CD14-positive monocyte (primary cell): ENCODE data around the gene OLIG2. TPM values are rescaled to one million over a fixed set of nuclear protein-coding genes. Genes with fewer than 3 reads are reported as not detected.
A peak's percentile ranks its signal among the peaks of the same experiment; 100 is the strongest.

ENCODE experiments used
- DNase-seq, 3 donors: peaks; one replicate each; pipeline ENCODE4 v3.0.0-alpha.2; 2011 to 2022
- H2AFZ ChIP-seq: 2 replicates; pipeline ENCODE4 v1.6.0; 2012; ENCODE audit warnings: mild to moderate bottlenecking, low read depth, low read length, inconsistent platforms; ENCODE audit not compliant: insufficient read depth, poor library complexity, severe bottlenecking
- H3K27ac ChIP-seq, 2 donors: 1 replicate in 1 of 2; 2 replicates in 1 of 2; pipeline ENCODE4 v1.5.1; 2012 to 2013; ENCODE audit warnings: low read length in 2 of 2, control low read depth in 1 of 2, inconsistent platforms in 1 of 2, low read depth in 1 of 2, mild to moderate bottlenecking in 1 of 2
- H3K27me3 ChIP-seq, 2 donors: one replicate each; pipeline versions ENCODE4 v1.6.0 to v1.6.1; 2011 to 2013; ENCODE audit warnings: low read length in 2 of 2; ENCODE audit not compliant: control insufficient read depth in 2 of 2, insufficient read depth in 2 of 2
- H3K36me3 ChIP-seq, 2 donors: replicated peaks in 1 of 2; 1 replicate in 1 of 2; 2 replicates in 1 of 2; pipeline versions ENCODE4 v1.5.1 to v1.6.1; 2012 to 2013; ENCODE audit warnings: low read length in 2 of 2, control low read depth in 1 of 2, inconsistent platforms in 1 of 2, mild to moderate bottlenecking in 1 of 2; ENCODE audit not compliant: insufficient read depth in 2 of 2, control insufficient read depth in 1 of 2
- H3K4me1 ChIP-seq, 2 donors: 1 replicate in 1 of 2; 2 replicates in 1 of 2; pipeline versions ENCODE4 v1.5.1 to v1.6.1; 2012 to 2013; ENCODE audit warnings: low read length in 2 of 2, control low read depth in 1 of 2, inconsistent platforms in 1 of 2, mild to moderate bottlenecking in 1 of 2, moderate library complexity in 1 of 2; ENCODE audit not compliant: insufficient read depth in 2 of 2, control insufficient read depth in 1 of 2
- H3K4me2 ChIP-seq: replicated peaks from 2 replicates; pipeline ENCODE3; 2012; ENCODE audit warnings: low read length, moderate library complexity, mild to moderate bottlenecking; ENCODE audit not compliant: poor library complexity, severe bottlenecking; ENCODE audit errors: extremely low read depth
- H3K4me3 ChIP-seq, 3 experiments: fragments of 200-600 bp in 1 of 3; sonication (generic) in 1 of 3; replicated peaks in 1 of 3; 1 replicate in 2 of 3; 2 replicates in 1 of 3; pipeline ENCODE4 v1.5.1; 2011 to 2013; ENCODE audit warnings: low read length in 3 of 3, mild to moderate bottlenecking in 3 of 3, control low read depth in 2 of 3, low read depth in 2 of 3, inconsistent platforms in 1 of 3, moderate library complexity in 1 of 3
- H3K79me2 ChIP-seq: 2 replicates; pipeline ENCODE4 v1.6.0; 2012; ENCODE audit warnings: mild to moderate bottlenecking, control low read depth, inconsistent platforms, low read length, moderate library complexity; ENCODE audit not compliant: insufficient read depth
- H3K9ac ChIP-seq: 2 replicates; pipeline ENCODE4 v1.6.0; 2017; ENCODE audit warnings: low read length, mild to moderate bottlenecking; ENCODE audit not compliant: insufficient read depth, poor library complexity, severe bottlenecking
- H3K9me3 ChIP-seq, 2 donors: replicated peaks in 1 of 2; 1 replicate in 1 of 2; 2 replicates in 1 of 2; pipeline versions ENCODE4 v1.5.1 to v1.6.1; 2012 to 2013; ENCODE audit warnings: low read length in 2 of 2, control low read depth in 1 of 2; ENCODE audit not compliant: control insufficient read depth in 1 of 2, insufficient read depth in 1 of 2
- H4K20me1 ChIP-seq: 2 replicates; pipeline ENCODE4 v1.6.0; 2012; ENCODE audit warnings: mild to moderate bottlenecking, low read length, control low read depth, moderate library complexity; ENCODE audit not compliant: insufficient read depth
- H3K27ac Mint-ChIP-seq, 7 donors: one replicate each; pipeline ENCODE4 v1.8.0; 2020; ENCODE audit warnings: mild to moderate bottlenecking in 7 of 7, mixed read lengths in 7 of 7, moderate library complexity in 6 of 7, inconsistent platforms in 2 of 7
- H3K27me3 Mint-ChIP-seq, 3 donors: one replicate each; pipeline ENCODE4 v1.8.0; 2021 to 2022; ENCODE audit warnings: low read depth in 3 of 3, mild to moderate bottlenecking in 3 of 3, mixed read lengths in 3 of 3, moderate library complexity in 3 of 3, inconsistent platforms in 1 of 3
- H3K36me3 Mint-ChIP-seq, 2 donors: one replicate each; pipeline ENCODE4 v1.8.0; 2020; ENCODE audit warnings: mixed read lengths in 2 of 2, inconsistent platforms in 1 of 2, mild to moderate bottlenecking in 1 of 2
- H3K4me1 Mint-ChIP-seq: one replicate; pipeline ENCODE4 v1.8.0; 2020; ENCODE audit warnings: mild to moderate bottlenecking, mixed read lengths
- H3K4me3 Mint-ChIP-seq, 2 donors: one replicate each; pipeline ENCODE4 v1.8.0; 2020; ENCODE audit warnings: mild to moderate bottlenecking in 2 of 2, mixed read lengths in 2 of 2, moderate library complexity in 1 of 2
- H3K9me3 Mint-ChIP-seq, 7 donors: one replicate each; pipeline ENCODE4 v1.8.0; 2020 to 2022; ENCODE audit warnings: mixed read lengths in 7 of 7, mild to moderate bottlenecking in 6 of 7, moderate library complexity in 6 of 7, inconsistent platforms in 2 of 7
- WGBS: methylation state at CpG from one replicate; pipeline ENCODE4 v1.1.5; 2013; ENCODE audit warnings: missing lambda C conversion rate; ENCODE audit not compliant: insufficient coverage; 5-methylcytosine and 5-hydroxymethylcytosine counted together
- intact Hi-C, 2 donors: fragments of 100-400 bp; cut with micrococcal nuclease; formaldehyde crosslinking; loops; one replicate each; pipeline versions ENCODE4 v1.15.0 to v1.15.1; 2023
- polyA plus RNA-seq, 3 donors: library from polyadenylated mRNA; depleted of rRNA in 1 of 3; unstranded in 2 of 3; stranded (reverse) in 1 of 3; fragments of 300-500 nt in 2 of 3; fragments of >200 nt in 1 of 3; fragmentation: Illumina TruSeq in 2 of 3; gene quantifications; 1 replicate in 2 of 3; 2 replicates in 1 of 3; pipeline ENCODE4 v1.2.3, GENCODE V29; 2012 to 2021
- TF ChIP-seq, protein P1 (sequence below): fragments of 200-600 bp; IDR thresholded peaks from one replicate; pipeline ENCODE4 v1.8.0; 2022; ENCODE audit warnings: antibody characterized with exemption, mild to moderate bottlenecking

Gene OLIG2
- polyA plus RNA-seq, 3 donors: 0.20 TPM; not detected in 2

GRCh38 chr21:32993894-32994293 is 31.8 kb upstream of the OLIG2 start:
- H3K4me3 ChIP-seq: no peak overlapping the region
- Mint-ChIP-seq H3K9me3 (peaks cover 0 to 14% (median 4%) of the 10 kb centered on the region in 7 donors), H3K36me3 (peaks cover 4 to 5% of the 10 kb centered on the region in 2 donors), H3K27me3 (peaks cover 22 to 30% (median 24%) of the 10 kb centered on the region in 3 donors), H3K4me1 (peaks cover 6% of the 10 kb centered on the region), H3K27ac (peak overlapping the region in 1 of 7 donors; percentile 33), H3K4me3 (peak overlapping the region in 1 of 2 donors; percentile 4)
- H3K4me2 ChIP-seq: no peak overlapping the region
- no peak for DNase-seq
- TF ChIP-seq, protein P1, sequence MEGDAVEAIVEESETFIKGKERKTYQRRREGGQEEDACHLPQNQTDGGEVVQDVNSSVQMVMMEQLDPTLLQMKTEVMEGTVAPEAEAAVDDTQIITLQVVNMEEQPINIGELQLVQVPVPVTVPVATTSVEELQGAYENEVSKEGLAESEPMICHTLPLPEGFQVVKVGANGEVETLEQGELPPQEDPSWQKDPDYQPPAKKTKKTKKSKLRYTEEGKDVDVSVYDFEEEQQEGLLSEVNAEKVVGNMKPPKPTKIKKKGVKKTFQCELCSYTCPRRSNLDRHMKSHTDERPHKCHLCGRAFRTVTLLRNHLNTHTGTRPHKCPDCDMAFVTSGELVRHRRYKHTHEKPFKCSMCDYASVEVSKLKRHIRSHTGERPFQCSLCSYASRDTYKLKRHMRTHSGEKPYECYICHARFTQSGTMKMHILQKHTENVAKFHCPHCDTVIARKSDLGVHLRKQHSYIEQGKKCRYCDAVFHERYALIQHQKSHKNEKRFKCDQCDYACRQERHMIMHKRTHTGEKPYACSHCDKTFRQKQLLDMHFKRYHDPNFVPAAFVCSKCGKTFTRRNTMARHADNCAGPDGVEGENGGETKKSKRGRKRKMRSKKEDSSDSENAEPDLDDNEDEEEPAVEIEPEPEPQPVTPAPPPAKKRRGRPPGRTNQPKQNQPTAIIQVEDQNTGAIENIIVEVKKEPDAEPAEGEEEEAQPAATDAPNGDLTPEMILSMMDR: no peak
- intact Hi-C loops: loop anchor here (1.0 to 5.0 kb wide), 3 partner anchors 27 to 133 kb away; no protein-coding TSS in a partner anchor
- no peaks in the 10 kb centered on the region for H3K4me1 ChIP-seq
- H3K9ac ChIP-seq: no peak overlapping the region
- no peak overlapping the region for H2AFZ ChIP-seq
- H4K20me1 ChIP-seq: no peaks in the 10 kb centered on the region
- H3K9me3 ChIP-seq: peaks cover 0 to 3% of the 10 kb centered on the region in 2 donors
- WGBS: 88% methylated on average over 2 of the region's 3 CpGs
- no peak overlapping the region for H3K27ac ChIP-seq
- no peaks in the 10 kb centered on the region for H3K36me3 ChIP-seq
- peaks cover 7 to 24% of the 10 kb centered on the region in 2 donors for H3K27me3 ChIP-seq
- H3K79me2 ChIP-seq: no peaks in the 10 kb centered on the region

DNA sequence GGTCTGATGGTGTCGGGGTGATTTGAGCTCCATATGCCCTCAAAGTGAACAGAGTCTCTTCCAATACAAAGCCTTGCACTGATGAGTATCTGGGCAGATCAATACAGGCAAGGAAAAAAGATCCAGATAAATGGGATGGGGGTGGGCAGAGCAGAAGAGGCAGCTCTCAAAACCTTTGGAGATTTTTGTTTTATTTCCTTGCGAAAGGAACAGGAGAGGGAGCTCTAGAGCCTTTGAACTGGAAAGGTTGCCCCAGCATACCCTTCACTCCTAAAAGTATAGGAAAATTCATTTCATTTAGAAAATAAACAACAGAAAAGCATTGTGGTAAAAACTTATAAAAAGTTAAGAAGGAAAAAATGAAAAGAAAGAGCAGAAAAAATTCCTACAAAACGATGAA is 31.4 kb upstream of the OLIG2 start:
- Histone ChIP-seq H3K9me3 (peaks cover 0 to 5% of the 10 kb centered on the region in 2 donors), H3K4me2 (no peak overlapping the region), H3K36me3 (no peaks in the 10 kb centered on the region), H2AFZ (no peak overlapping the region), H3K79me2 (no peaks in the 10 kb centered on the region), H3K4me1 (no peaks in the 10 kb centered on the region), H3K27ac (no peak overlapping the region), H3K4me3 (no peak overlapping the region), H3K27me3 (peaks cover 7 to 24% of the 10 kb centered on the region in 2 donors), H4K20me1 (no peaks in the 10 kb centered on the region), H3K9ac (no peak overlapping the region)
- no peak overlapping the region for H3K4me3 Mint-ChIP-seq
- peak; percentile 27 to 60 (median 52) for DNase-seq
- peaks cover 6% of the 10 kb centered on the region for H3K4me1 Mint-ChIP-seq
- no CpG with 5 or more reads among the region's 3 CpGs for WGBS
- TF ChIP-seq, protein P1: peak; percentile 78
- peaks cover 22 to 30% (median 24%) of the 10 kb centered on the region in 3 donors for H3K27me3 Mint-ChIP-seq
- H3K9me3 Mint-ChIP-seq: peaks cover 0 to 14% (median 4%) of the 10 kb centered on the region in 7 donors
- H3K27ac Mint-ChIP-seq: peak overlapping the region in 1 of 7 donors; percentile 33
- H3K36me3 Mint-ChIP-seq: peaks cover 4 to 5% of the 10 kb centered on the region in 2 donors
- intact Hi-C loops: loop anchor here (1.0 to 5.0 kb wide), 3 partner anchors 26 to 133 kb away; no protein-coding TSS in a partner anchor
